CD4-positive, alpha-beta T cell treated with Interferon alpha-2 for 1 hour (primary cell): ENCODE results near the gene STX16.

Experiments used
- DNase-seq, 2 donors: peaks; one replicate each; pipeline ENCODE4 v3.0.0-alpha.2; 2020 to 2022

Gene STX16

GRCh38 chr20:58699623-58700107 is 48.6 kb downstream of the STX16 start:
- no peak for DNase-seq

- DNase-seq: no peak
Observed at GRCh38 chr20:58700121-58700821, 49.2 kb downstream of the STX16 start.

- no peak for DNase-seq
Observed at GRCh38 chr20:58700823-58701222, 49.7 kb downstream of the STX16 start.

GRCh38 chr20:58701431-58702160 is 50.5 kb downstream of the STX16 start:
- DNase-seq: no peak

GRCh38 chr20:58702161-58702510 is 51.1 kb downstream of the STX16 start:
- no peak for DNase-seq

GRCh38 chr20:58702859-58703648 is 52.0 kb downstream of the STX16 start:
- peak in 1 of 2 donors; percentile 17 for DNase-seq

- DNase-seq: no peak
Observed at GRCh38 chr20:58703765-58704371, 52.8 kb downstream of the STX16 start.

GRCh38 chr20:58705208-58705926 is 54.3 kb downstream of the STX16 start:
- no peak for DNase-seq

- DNase-seq: no peak
Observed at GRCh38 chr20:58706150-58706892, 55.2 kb downstream of the STX16 start.

- DNase-seq: no peak
Observed at GRCh38 chr20:58706975-58707681, 56.0 kb downstream of the STX16 start.

GRCh38 chr20:58707770-58708169 is 56.7 kb downstream of the STX16 start:
- no peak for DNase-seq

GRCh38 chr20:58708246-58708931 is 57.3 kb downstream of the STX16 start:
- no peak for DNase-seq

GRCh38 chr20:58709013-58709702 is 58.1 kb downstream of the STX16 start:
- no peak for DNase-seq

GRCh38 chr20:58709703-58710039 is 58.6 kb downstream of the STX16 start:
- DNase-seq: no peak

GRCh38 chr20:58710481-58711265 is 59.6 kb downstream of the STX16 start:
- no peak for DNase-seq

- no peak for DNase-seq
Observed at GRCh38 chr20:58711266-58712051, 60.4 kb downstream of the STX16 start.

GRCh38 chr20:58712151-58712791 is 61.2 kb downstream of the STX16 start:
- DNase-seq: no peak
